T follicular helper cell (primary cell): ENCODE data around the gene SPTBN1.

Experiments used
- DNase-seq: peaks from one replicate; pipeline ENCODE4 v3.0.0-alpha.2; 2020; ENCODE audit warnings: low read depth

The SPTBN1 gene

DNA sequence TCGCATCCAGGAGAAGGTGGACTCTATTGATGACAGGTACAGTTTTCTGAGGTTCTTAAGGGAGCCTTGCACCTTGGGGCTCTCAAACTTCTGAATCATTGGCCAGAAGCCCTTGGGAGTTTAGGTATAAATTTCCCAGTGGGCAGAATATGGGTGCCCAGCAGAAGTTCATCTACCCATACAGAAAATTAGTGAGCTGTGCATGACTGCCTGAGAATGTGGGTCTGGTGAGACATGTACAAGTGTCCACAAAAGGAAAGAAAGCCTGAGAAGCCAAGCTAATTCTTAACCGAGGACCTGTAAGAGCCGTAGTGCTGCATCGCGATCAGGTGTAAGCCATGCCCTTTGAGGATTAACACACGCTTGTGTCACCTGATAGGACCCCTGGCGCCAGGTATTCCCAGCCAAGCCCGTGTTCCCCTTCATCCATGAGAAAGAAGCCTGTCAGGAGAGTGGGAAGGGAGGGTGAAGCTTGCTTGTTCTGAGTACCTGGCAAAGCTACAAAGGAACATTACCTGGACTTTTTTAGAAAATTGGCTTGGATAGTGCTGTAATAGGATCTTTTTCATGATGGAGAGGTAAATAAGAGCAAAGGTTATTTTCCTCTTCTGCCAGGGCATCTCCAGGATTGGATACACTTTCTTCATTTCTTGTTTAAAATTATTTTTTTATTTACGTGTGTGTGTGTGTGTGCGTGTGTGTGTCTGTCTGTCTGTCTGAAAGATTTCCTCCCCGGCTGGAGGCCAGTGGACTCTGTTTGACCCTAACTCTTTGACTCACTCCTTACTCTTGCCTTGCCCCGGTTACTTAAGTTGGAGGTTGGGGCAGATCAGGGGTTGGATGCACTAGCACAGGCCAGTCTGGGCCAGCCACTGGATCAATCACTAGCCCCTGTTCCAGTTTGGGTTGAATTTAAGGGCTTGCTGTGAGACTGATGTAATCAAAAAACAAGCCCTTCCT is 176.9 kb downstream of the SPTBN1 start:
- no peak for DNase-seq

DNA sequence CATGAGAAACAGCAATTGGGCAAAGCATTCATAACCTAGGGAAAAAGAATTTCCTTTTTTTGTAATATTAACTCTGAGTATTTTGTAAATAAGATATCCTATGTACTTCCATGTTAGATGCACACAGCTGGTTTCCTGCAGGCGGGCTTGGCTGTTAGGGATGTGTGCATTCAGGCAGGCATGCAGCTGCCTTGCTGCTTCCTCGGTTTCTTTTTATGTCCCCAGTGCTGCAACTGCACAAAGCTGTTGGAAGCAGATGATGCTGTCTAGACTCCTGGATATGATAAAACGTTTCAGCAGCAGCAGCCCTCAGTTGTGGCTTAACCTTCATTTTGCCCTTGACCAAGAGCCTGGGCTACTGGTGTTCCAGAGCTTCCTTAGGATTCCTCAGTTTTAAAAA is 177.9 kb downstream of the SPTBN1 start:
- no peak for DNase-seq

DNA sequence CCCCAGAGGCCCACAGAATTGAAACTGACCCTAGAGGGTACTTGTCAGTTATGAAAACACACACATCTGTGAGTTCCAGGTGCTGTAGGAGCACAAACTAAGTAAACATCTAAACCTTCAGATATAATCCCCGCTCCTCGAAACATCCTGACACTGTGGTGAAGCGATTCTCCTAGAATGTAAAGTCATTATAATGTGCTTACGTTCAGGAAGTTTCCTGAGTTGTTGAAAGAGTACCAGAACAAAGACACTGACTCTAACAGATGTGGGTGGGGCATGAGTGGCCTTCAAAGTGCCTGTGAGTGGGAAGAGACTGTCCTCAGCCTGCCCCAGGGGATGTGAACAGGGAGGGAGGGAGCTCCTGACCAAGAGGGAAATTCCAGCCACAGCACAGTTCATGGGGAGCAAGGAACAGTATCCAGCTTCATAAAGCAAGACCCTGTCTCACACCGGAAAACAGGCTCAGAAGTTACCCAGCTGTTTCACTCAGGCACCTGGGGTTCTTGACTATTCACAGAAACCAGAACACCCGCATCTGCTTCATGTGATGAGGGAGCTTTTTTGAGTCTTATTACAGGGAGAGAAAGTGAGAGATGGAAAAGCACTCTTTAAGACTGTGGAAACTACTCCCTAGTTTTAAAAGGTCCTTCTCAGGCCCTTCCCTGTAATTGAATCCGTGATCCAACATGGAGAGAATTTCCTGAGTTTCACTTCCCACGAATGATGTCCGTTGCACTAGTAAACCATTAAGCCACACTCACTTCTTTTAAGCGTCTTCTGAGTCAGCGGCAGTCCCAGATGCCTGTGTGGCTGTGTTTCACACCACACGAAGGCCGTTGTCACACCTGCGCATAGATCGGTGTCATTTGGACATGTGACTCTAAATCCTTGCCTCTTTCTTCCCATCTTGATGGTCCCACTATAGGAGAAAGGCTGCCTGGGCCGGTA is 178.7 kb downstream of the SPTBN1 start:
- DNase-seq: no peak

DNA sequence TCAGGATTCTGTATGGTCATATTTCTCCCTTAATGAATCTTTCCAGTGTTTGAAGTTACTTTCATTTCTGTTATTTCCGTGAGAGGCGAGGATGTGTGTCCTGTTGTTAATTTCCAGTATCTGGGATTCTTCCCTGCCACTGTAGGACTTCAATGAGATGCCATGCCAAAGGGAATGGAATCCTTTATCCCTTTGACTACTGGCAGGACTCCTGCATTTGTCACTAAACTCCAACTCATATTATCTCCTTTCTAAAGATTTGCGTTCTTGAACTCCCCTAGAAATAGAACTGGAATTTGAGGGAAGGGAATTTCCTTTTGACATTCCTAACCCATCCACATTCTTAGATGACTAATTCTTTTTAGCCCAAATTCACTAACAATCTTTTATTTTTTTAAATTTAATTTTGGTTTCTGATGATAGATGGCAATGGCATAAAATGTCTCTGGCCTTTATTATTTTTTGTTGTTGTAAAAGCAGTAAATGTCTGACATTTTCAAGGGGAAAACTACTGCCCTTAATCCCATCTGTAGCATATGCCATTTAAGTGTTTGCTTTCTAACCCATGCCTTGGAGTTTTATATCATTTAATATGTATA is 179.5 kb downstream of the SPTBN1 start:
- no peak for DNase-seq

DNA sequence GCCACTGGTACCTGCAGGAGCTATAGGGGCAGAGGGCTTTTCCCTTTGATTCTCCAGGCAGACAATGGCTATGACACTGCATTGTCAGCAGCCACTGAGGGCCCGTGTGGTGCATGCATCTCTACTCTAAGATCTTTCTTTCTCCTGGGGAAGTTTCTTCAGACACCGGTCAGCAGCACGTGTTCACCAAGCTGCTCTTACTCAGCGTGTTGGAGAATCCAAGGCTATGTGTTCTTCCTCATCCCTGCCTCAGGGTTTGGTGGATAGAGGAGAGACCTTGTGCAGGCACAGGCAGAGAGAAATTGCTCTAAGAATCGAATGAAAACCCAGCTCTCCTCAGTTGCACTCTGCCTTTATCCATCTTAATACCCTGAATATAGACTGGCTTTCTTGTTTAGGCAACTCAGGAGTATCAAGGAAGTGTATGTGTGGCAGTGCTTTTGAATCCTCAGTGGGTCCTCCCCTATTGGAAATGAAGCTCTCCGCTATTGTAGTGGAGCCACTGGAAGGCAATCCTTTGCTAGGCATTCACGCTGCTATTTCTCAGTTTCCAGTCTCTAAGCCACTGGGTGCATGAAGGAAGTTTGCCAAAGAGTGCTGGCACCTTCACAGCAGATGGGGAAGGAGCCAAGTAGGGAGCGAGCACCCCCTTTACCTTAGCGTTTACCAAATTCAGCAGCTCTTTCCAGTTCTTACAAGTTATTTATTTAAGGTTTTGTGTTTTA is 180.4 kb downstream of the SPTBN1 start:
- no peak for DNase-seq

DNA sequence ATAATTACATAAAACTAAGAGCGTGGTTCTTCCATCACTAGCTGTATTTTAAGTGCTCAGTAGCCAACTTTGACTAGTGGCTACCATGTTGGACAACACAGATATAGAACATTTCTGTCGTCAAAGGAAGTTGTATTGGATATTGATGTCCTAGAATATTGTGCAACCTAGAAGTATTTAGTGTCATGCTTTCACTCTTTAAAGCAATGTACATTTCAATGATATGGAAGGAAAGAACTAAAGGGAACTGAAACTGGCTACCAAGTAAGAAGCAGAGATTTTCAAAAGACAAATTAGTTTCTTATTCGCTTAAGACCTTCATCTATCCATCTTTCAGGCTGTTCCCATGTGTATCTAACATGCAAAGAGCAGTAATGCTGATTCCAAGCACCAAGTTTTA is 182.0 kb downstream of the SPTBN1 start:
- DNase-seq: no peak

DNA sequence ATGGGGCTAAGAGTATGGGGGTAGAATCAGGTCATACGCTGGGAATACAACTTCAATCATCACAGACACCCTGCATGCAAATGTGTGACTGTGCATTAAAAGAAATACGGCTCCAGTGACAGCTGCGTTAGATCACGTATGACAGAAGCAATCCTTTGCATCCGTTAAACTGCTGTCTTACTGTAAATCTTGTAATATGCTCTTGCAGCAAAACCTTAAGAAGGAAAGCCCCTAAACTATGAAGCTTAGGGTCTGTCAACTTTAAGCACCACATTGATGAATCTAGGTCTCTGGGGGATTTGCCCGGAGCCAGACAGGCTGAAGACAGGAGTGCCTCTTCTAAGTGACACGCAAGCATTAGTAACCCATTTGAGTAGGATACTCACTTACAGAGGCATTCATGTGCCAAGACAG is 182.7 kb downstream of the SPTBN1 start:
- no peak for DNase-seq

DNA sequence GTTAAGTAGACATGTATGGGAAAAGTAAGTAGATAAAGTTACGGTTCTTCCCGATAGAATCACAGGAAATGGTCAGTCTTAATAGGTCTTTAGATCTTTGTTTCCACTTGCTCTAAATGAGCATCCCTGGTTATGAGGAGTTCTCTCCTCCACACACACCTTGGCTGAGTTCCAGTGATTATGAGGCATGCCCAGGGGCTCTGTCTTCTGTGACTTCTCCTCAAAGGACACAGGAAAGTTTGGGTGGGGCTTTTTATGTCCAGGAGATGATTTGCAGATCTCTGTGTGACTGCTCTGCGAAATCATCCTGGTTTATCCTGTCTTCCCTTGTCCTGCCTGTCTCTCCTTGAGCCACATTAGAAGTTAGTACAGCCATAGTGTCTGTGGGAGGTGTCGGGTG is 183.5 kb downstream of the SPTBN1 start:
- no peak for DNase-seq

DNA sequence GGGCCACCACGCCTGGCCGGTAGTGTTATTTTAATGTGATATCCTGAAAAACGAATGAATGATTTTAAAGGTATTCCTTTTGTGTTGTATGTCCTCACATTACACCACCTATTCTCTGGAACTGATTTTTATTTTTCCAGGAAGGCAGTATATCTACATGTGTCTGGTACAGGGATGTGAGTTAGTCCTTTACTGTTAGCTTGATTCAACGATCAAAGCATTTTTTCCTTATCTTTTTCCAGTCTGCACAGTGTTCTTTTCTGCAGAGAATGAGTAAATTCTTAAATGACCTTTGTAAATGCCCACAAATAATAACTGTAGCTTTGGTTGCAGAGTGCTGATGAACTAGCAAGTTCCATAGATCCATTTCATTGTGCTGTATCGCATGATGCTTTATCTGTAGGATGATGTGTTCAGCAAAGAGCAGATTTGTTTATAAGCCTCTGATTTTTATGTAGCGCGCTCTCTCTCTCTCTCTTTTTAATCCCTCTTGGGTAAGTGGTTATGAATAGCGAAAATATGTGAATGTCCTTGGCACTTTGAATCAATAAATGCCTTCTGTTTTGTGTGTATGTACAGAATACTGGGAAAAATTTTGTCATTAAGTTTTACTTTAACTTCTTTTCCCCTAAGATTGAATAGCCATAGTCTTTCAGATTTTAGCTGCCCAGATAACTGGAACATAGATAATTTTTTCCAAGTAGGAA is 184.9 kb downstream of the SPTBN1 start:
- DNase-seq: no peak

DNA sequence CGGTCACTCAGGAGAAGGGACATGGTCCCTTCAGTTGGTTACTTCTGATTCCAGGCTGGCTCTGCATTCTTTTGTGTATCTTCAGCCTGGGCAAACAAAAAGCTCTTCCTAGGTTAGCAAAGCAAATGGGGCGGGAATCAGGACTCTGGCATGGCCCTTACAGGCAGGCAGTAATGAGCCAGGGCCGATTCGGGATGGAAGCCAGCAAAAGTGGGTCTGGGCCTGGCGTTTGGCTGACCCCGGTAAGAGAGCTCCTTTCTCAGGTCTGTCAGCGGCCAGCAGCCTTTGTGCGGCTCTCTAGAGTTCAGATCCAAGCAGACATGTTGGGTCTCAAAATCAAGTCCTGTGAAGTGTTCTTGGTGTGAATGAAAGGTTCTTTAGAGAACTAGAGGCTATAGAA is 185.9 kb downstream of the SPTBN1 start:
- no peak for DNase-seq

DNA sequence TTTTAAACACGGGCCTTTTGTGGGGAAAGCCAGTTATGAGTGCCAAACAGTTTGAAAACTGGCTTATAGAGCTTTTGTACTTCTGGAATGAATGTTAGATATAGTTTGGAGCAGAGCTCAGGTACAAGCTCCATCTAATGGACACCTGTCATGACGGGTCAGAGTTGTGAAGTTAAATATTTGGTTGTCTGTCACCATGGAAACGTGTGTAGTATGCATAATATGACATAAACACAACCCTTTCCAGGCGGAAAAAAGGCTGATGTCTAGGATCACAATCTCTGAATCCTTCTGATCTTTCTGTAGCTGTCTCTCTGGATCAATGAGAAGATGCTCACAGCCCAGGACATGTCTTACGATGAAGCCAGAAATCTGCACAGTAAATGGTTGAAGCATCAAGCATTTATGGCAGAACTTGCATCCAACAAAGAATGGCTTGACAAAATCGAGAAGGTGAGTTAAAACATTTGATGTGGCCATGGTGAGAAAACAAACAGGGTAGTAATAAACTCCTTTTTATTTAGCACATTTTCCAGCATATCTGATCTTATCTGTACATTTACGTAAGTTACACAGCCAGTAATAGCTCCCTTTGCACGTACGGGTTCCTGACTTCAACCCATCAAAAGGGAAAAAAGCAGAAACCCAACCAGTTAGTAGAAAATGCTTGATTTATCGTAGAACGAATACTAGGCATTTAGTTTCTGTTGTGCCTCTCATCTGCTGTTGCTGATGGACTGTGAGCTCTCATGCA is 186.7 kb downstream of the SPTBN1 start:
- no peak for DNase-seq

DNA sequence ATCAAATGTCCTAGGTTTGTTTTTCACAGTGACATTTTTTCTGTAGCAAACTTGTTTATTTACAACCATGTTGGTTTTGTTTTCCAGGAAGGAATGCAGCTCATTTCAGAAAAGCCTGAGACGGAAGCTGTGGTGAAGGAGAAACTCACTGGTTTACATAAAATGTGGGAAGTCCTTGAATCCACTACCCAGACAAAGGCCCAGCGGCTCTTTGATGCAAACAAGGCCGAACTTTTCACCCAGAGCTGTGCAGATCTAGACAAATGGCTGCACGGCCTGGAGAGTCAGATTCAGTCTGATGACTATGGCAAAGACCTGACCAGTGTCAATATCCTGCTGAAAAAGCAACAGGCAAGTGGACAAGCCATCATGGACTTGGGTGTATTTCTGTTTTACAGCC is 188.1 kb downstream of the SPTBN1 start:
- DNase-seq: no peak

DNA sequence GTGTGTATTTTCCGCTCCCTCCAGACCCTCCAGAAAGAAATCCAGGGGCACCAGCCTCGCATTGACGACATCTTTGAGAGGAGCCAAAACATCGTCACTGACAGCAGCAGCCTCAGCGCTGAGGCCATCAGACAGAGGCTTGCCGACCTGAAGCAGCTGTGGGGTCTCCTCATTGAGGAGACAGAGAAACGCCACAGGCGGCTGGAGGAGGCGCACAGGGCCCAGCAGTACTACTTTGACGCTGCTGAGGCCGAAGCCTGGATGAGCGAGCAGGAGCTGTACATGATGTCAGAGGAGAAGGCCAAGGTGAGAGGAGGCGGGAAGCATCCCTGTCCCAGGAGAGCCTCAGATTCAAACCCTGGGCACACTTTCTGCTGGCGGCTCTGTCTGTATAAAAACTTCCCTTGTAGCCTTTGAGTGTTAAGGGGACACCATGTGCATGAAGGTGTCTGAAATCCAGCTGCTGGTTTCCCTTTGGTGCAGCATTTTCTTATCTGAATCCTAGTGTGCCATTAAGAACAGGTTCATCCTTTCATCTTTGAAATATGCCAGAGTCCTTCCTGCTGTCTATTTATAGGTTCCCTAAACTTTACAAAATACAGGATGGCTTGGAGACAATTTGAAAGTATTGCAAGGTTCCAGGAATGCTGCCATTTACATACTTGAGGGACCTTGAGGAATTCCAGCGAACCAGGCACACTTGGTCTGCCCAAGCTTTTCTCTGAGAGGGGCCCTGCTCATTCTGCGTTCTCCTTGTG is 190.2 kb downstream of the SPTBN1 start:
- DNase-seq: no peak

DNA sequence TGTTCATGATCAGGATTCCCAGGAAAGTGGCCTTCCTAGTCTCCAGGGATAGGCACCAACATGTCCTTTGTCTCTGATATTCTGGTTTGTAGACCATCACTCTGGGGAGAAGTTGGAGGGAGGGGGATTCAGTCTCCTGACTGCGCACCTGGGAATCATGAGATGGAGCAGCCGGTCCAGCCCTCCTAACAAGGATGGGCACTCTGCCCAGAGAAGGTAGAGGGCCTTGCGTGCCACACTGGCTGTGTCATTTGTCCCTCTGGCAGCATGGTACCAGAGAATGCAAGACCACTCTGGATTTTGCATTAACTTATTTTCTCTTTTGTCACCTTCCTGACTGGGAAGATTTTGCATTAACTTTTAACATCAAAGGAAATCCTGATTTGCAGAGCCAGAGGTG is 192.1 kb downstream of the SPTBN1 start:
- DNase-seq: no peak

DNA sequence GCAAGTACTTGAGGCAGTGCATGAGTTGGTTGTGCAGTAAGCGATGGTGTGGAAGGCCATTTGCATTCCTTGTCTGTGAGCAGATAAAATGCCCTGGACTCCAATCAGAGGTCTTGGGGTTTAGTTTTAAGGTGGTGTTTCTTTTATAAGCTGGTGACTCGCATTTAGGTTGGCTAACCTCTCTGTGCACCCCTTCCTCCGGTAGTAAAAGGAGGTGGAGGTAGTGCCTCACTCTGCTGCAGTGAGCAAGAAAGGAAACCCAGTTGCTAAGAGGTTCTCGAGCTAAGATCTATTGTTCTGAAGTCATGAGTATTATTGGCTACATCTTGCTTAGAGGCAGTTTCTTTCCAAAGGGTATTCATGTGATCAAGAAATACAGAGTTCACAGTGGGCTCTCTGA is 193.1 kb downstream of the SPTBN1 start:
- DNase-seq: no peak

DNA sequence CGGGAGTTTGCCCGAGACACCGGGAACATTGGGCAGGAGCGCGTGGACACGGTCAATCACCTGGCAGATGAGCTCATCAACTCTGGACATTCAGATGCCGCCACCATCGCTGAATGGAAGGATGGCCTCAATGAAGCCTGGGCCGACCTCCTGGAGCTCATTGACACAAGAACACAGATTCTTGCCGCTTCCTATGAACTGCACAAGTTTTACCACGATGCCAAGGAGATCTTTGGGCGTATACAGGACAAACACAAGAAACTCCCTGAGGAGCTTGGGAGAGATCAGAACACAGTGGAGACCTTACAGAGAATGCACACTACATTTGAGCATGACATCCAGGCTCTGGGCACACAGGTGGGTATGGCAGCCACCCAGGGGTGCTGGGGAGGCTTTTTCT is 193.5 kb downstream of the SPTBN1 start:
- DNase-seq: no peak

DNA sequence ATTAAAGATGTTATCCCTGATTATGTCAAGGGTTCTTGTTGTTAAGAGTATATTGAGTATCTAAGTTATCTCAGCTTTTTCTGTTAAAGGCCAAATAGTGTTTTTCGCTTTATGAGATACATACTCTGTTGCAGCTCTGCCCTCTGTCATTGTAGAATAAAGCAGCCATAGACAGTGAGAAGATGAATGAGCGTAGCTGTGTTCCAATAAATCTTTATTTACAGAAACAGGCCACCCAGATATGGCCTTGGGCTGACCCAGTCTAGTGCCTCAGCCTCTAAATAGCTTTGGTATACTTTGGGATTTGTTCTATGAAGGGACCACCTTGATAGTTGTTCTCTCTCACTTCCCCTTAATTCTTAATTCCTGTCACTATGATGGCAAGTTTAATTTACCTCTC is 194.5 kb downstream of the SPTBN1 start:
- DNase-seq: no peak

DNA sequence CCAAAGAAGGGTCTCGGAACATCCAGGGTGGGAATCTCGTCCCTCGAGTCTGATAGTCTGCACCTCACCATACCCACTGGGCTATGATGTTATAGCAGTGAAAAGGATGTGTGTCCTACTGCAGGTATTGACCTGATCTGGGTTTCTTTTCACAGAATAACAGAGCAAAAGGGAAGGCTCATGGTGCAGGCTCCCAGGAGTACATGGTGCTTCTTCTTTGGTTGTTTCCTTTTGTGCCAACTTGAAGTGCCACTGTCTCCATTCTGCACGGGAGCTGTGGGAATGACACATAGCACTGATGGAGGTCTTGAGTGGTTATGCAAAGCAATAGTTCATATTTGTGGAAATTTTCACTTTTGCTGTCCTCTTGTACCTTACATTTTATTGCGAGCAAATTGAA is 195.2 kb downstream of the SPTBN1 start:
- DNase-seq: no peak

DNA sequence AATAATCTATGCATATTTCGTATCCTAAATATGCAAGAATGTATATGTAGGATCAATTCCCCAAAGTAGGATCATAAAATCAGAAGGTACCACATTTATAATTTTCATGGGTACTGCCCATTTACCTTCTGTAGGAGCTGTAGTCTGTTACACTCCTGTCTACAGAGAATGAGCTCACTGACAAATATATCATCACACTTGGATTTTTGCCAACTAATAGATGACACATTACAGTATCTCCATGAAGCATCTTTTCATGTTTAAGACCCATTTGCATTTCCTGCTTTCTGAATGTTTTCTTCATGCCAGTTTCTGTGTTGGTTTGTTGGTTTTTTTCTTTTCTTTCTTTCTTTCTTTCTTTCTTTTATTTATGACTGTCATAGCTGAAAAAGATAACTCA is 196.4 kb downstream of the SPTBN1 start:
- no peak for DNase-seq
